ENCODE measurements around the gene SCAI. TPM values are rescaled to one million over a fixed set of nuclear protein-coding genes. Genes with fewer than 3 reads are reported as not detected.
A peak's percentile ranks its signal among the peaks of the same experiment; 100 is the strongest.

The SCAI gene
- total and polyA plus RNA-seq, 9 of the 15 experiments (the other 6 are each of a cell fraction or from before 2014, with no cell fraction given), result 0.70 to 12.4 (median 4.2) TPM

GRCh38 chr9:124899845-124900244, 243.5 kb downstream of the SCAI start (continued):
- TF ChIP-seq NFE2 (IDR thresholded peaks at IDR 0.05; ENCODE audit: low read depth) (peak; percentile 89), NCOR1 (IDR thresholded peaks at IDR 0.05) (peak; percentile 71), KAT7 (CRISPR knock-in tag; IDR thresholded peaks at IDR 0.05; ENCODE audit: borderline replicate concordance) (no peak), ZNF444 (CRISPR knock-in tag; IDR thresholded peaks at IDR 0.05) (no peak), TEAD4 (IDR thresholded peaks at IDR 0.05; ENCODE audit: low read length) (peak; percentile 16; the same call in 1 of the 2 replicates), TEAD4 (CRISPR knock-in tag; IDR thresholded peaks at IDR 0.05; ENCODE audit: borderline replicate concordance) (no peak), LEF1 (IDR thresholded peaks at IDR 0.05) (0 out of 2 replicates have a peak, but pooled peaks have one; percentile 49), ARNT (IDR thresholded peaks at IDR 0.05) (0 out of 4 replicates have a peak, but pooled peaks of 1 of the 2 experiments have one; percentile 43), MGA (IDR thresholded peaks at IDR 0.05) (peak; percentile 88), PKNOX1 (IDR thresholded peaks at IDR 0.05) (peak; percentile 16; the same call in 1 of the 2 replicates), GATA2 (CRISPR knock-in tag; IDR thresholded peaks at IDR 0.05) (peak; percentile 59), RBM17 (IDR thresholded peaks at IDR 0.05; ENCODE audit: borderline replicate concordance, low read depth, low read length) (no peak)

Measured in K562 (cell line).